SIG-M5 treated with dmso at 0.1 percent for 504 hours (cell line): Measurements from ENCODE around the gene CEP104.

Experiments
- DNase-seq: peaks from one replicate; lab custom pipeline; 2025; ENCODE audit not compliant: unreplicated experiment; lab: John Stamatoyannopoulos, UW

CEP104 gene

DNA sequence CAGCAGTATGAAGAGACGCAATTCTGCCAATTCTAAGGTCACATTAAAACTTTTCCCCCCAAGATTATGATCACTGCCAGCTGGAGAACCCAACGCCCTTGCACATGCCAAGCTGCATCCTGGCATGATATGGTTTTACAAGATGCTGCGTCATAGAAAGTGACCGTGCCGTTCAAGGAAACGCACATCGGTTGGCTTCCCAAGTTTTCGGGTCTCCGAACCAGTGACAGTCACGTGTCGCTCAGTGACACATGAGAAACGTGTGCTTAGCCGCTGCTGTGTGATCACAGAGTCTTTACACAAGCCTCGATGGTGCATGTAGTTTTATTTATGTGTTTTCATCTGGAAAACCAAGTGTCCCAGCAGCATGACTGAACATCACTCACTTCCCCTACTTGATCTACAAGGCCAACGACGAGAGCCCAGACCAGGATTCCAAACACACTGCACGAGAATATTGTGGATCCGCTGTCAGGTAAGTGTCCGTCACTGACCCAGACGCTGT is 77.0 kb downstream of the CEP104 start:
- DNase-seq = no peak

DNA sequence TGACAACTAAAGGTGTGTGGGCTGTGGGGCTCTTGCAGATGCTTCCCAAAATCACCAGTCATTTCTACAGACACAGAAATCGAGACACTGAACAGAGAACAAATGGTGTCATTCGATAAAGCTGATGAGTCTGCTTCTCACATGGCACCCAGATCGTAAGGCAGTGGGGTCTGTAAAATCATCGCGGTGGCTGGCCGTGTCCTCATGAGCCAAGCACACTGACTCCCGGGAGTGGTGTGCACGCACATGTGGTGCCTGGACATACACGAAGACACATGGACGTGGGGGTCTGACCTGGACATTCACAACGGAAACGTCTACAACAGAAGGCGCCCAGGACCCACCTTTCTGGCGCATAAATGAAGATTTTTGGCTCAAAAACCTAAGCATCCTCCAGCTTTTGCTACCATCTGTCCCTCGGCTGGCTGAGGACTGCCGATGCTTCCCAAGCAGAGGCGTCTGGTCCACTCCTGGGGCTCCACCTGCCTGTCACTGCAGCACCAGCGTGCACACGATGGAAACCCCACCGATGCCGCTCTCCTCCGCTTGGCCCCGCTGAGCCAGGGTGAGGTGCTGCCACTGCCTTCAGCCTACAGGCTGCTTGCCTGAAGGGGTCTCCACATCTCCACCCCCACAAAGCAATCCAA is 77.6 kb downstream of the CEP104 start:
- DNase-seq = no peak

DNA sequence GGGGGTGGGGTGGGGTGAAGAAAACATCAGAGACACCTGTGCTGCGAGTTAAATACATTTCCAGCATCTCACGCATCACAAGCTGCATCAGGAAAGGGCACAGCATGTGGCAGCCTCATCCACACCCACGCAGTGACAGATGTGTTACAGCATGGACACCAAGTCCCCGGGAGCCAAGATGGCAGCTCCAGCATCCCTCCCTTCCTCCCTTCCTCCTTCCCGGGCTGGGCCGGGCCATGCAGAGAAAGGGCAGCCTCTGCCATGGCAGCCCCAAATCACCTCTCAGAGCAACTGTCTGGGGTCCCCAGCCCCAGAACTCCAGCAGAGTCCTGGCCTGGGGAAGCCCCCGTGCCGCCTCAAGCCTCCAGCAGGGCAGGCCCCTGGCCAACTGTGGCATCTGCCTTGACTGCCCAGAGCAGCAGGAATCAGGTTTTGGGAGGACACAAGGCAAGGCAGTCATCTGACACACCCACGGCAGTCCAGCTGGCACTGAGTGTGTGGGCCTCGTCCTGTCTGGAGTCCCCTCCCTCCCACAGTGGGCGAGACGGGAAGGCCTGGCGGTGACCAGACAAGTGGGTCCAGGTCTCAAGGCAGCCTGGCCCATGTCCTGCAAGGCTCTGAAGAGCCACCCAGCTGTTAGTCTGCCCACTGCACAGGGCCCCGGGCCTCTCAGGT is 78.3 kb downstream of the CEP104 start:
- DNase-seq = no peak

DNA sequence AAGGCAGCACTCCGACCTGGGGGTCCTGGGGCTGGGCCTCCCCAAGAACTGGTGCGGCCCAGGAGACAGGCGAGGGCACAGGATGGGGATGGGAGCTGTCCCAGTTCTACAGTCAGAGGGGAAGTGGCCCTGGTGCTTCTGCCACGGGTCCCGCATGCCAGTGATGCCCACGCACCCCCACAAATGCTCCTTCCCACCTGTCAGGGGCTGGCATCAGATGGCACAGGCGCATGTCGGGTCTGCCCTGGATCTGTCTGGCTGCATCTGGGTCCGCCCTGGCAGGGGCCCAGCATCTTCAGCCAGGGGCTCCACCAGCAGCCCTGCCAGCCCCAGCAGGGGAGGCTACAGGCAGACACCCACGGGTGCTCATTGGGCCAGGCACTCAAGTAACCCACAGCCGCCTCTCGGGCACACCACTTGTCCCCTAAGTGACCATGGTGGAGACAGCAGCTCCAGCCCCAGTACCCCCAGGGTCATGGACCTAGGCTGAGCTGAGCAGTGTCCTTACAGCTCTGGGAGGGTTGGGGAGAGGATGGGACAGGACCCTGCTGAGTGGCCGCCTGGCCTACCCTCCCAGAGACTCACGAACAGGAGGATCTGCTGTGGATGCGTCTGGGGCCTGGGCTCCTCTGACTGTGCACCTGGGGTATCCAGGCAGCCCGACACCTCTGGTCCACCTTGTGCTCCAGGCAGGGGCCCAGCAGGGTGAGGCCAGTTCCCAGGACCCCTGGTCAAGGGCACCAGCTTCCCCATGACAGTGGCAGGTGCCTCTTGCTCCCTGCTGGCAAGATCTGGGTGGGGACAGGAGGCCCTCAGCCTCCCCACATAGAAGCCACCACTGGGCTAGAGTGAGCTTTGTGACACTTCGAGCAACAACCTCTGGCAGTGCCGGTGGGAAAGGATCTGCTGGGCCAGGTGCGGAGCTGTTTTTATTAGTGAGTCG is 79.1 kb downstream of the CEP104 start:
- DNase-seq = no peak

DNA sequence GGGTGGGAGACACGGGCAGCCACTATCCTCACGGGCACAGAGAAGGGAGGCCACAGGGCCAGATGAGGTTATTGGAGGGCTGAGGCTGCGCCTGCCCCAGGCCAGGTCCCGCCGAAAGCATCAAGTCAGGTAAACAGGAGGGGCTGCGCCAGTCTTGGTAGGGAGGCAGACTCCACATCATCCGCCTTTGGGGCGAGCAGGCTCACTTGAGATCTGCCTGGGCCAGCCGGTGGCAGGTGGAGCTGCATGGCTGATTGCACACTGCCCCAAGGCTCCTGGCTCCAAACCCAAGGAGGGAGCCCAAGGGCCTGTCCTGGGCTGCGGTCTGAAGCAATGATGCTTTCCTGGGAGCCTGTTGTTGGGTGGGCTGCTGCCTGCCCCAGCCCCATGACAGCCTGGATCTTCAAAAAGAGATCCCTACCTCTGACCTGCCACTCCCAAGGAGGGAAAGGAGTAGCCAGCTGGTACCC is 79.9 kb downstream of the CEP104 start:
- no peak for DNase-seq

DNA sequence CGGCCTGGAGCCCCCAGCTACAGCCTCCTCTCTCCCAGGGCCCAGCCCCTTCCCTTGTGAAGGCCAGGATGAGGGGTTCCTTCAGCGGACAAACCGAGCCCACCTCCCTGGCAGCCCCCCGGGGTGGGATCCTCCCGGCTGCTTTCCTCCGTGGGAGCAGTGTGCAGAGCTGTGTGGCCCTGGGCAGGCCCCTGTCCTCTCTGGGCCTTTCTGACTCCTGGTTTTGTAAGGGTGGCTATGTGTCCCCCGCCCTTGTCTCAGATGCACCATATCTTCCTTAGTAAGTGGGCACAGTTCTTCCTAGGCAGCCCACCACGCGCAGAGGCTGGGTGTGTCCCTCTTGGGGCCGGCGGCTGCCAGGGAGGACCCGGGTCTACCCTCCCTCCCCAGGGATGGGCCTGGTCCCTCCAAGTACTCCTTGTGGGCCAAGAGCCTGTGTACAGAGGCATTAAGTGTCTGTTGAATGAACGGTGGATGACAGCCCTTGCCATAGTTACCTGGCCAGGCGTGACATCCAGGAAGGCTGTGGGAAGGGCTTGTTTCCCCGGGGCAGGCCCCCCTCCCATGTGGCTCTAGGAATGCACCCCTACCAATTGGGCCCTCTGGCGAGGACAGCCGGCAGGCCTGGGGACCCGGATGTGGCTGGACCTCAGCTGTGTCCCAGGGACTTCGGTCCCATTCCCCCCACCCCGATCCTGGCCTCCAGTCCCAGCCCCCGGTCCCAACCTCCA is 80.6 kb downstream of the CEP104 start:
- no peak for DNase-seq

DNA sequence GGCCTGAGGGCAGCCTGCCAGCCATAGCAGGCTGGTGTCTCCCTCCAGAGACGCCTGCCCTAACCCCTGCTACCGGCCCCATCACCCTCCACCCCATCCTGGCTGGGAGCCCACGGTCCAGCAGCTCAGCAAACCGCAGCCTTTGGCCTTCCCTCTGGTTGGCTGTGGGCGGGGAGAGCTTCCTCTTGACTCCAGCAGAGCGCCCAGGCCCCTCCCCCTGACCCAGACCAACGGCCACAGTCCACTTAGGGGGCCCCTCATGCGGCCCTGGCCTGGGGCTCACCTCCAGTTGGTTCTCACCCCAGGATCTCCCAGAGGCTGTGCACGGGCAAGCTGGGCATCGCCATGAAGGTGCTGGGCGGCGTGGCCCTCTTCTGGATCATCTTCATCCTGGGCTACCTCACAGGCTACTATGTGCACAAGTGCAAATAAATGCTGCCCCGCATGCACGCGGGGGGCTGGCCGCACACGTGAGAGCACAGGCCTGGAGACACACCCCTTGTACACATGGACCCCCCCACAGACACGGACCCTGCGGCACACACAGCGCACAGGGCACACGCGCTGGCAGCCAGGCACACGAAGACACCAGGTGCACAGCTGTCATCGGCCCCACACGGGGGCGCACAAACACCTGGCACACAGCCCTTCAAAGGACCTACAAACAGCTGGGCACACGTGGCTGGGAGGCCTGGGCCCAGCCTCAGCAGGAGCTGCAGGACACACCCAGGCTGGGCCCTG is 81.4 kb downstream of the CEP104 start:
- peak; percentile 10 for DNase-seq

DNA sequence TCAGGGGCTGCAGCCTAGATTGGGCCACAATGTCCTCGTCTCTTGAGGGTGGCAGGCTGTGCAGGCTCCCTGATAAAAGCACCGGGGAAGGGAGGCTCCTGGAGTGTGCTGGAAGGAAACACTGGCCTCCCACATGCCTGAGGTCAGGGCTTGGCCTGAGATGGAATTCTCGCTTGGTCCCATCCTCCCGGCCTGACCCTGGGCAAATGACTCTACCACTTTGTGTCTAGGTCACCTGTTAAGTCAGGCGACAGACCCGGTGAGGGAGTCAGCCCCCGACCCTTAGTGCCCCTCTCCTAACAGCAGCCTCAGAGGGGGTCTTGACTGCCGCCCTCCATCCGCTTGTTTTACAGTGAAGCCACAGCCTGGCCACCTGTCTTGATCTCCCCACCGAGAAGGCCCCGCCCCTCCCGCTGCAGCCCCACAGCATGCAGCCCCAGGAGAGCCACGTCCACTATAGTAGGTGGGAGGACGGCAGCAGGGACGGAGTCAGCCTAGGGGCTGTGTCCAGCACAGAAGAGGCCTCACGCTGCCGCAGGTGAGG is 82.0 kb downstream of the CEP104 start:
- DNase-seq = no peak

DNA sequence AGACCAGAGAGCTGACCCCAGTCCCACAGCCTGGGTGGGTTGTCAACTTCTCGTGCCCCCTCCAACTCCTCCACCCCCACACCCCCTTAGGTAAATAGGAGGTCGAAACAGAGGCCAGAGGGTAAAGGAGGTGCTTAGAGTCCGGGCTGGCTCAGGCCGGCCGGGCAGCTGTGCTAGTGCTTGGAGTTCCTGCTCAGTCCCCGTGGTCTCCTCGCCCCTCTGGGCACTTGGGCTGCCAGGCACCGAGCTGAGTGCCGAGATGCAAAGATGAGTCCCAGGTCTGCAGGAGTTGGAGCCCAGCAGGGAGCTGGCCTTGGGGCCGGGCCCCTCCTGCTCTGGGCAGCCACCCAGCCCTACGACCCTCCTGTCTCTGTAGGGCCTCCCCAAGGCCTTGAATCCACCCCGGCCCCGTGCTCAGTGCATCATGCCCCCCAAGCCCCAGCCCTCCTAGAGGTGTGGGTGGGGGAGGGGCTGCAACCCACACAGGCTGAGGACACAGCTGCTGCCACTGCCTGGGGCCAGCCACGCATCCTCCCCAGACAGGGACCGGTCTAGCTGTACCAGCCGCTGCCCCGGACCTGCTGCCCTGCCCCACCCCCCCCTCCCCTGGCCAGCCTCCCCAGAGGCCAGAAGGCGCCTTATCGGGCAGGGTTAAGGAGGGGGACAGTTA is 82.6 kb downstream of the CEP104 start:
- no peak for DNase-seq

DNA sequence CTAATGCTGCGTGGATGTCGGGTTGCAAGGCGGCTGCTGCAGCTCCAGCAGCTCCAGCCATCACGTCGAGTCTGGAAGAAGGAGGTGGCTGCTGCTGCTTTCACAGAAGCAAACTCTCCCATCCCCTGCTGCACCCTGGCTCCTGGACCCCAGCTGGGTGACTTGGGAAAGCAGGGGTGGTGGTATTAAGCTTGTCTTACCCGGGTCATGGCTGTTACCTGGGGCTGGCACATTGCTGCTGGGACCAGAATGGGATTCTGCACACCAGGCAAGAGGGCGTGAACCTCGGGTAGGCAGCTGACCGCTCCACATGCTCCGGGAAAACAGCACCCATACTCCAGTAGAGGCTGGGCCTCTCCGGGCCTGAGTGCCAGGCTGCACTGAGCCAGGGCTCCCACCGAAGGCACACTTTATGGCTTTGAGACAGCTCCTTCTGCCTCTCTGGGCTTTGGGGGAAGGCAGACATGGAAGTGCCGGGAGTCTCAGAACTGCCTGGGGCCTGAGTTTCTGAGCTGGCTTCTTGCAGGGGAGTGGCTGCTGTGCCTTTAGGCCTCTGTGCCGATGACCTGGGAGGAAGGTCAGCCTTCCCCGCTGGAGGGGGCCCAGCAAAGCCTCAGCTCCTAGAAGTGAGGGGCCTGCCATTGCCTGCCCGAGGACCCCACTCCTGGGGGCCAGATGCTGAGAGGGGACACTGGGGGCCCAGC is 83.3 kb downstream of the CEP104 start:
- DNase-seq = no peak

DNA sequence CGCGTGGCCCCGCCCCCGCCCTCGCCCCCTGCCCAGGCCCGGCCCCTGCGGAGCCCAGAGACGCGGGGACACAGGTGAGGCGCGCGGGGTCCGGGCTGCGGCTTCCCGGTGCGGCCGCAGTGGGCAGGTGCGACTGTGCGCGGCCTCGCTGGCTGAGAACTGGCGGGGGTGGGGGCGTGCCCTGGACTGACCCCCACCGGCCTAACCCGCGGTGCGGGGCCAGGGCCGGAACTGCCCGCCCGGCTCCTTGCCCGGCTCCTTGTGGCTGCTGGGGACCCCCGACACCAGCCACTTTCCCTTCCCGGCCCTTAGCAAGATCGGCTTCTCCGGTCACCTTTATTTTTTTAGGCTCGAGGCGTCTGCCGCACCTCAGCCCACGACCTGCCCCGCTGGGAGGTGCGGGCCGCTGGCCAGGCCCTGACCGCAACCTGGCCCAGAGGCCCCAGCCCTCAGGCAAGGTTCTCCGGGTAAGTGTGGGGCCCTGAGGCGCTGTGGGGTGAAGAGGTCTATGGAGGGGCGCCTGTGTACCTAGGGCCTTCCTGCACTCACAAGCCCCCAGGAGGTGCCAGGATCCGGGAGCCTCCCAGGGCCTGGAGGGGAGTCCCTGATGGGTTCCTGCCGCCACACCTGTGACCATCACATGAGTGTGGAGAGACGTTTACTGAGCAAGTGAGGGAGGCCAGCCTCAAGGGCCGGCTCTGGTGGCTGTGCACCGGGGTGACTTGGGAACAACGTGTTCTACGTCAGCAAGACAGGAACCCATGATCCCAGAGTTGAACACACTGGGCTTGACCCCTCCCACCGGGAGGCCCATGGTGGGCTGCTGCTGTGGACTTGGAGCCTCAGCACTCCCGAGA is 84.1 kb downstream of the CEP104 start, which contains the start of gene SMIM1:
SMIM1 (plus strand) TSS at position 35 of the 857 bp plus-strand sequence. CDS start 2,625 bp downstream, outside the sequence.
- DNase-seq = no peak

DNA sequence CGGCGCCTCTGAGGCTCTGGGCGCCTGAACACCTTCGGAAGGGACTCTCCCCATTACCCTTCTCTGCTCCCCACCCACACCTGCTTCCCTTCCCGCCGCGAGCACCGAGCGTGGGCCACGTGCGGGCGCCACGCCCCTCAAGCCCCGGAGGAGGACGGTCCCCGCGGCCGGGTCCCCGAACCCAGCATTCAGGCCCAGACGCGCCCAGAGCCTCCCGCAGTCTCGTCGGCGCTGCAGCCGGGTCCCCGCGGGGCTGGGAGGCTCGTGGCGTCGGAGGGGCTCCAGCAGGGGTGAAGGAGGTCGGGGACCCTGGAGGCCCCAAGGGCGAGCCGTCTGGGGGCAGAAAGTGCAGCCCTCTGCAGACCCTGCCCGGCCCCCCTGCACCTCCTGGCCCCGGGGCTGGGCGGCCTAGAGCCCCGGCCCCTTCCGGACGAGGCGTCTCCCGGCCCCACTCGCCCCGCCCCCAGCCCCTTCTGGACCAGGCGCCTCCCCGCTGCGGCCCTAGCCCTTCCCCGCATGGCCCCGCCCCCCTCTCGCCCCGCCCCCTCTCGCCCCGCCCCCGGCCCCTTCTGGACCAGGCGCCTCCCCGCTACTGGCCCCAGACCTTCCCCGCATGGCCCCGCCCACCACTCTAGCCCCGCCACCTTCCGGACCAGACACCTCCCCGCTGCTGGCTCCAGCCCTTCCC is 84.8 kb downstream of the CEP104 start:
- DNase-seq = peak; percentile 78

DNA sequence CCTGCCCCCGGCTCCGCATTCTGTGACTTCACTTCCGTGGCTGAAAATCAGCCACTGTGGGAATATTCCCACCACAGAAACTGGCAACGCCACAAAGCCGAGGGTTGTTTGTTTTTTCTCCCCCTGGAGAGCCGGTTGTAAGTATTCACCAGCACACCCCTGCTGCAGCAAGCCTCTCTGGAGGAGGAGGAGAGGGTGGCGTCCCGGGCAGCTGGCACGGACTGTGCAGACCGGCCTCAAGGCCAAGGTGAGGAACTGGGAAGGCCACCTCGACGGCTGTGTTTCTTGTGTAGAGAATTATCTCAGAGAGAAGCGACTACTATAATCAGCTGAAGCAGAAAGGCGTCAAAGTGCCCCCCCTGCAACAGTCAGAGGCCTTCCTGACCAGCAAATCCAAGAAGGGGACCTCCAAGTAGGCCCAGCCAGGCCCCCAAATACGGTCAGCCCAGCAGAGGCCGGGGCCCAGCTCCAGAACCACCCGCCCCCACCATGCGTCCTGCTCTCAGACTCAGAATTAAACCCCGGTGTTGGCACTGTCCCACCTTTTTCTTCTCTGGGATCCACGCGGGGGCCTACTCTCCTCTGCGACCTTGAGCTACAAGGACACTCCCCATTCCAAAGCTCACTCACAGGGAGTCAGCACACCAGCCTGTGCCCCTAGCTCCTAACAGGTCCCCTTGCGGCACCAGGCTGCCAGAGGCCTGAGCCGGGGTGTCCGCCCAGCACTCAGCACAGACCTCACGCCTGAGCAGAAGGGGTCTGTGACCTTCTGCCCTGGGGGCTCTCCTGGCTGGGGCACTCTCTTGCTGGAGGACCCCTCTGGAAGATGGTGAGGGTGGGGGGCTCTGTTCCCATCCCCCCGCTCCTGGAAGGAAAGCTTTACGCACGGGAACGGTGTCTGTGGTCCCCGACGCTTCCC is 85.6 kb downstream of the CEP104 start:
- no peak for DNase-seq

DNA sequence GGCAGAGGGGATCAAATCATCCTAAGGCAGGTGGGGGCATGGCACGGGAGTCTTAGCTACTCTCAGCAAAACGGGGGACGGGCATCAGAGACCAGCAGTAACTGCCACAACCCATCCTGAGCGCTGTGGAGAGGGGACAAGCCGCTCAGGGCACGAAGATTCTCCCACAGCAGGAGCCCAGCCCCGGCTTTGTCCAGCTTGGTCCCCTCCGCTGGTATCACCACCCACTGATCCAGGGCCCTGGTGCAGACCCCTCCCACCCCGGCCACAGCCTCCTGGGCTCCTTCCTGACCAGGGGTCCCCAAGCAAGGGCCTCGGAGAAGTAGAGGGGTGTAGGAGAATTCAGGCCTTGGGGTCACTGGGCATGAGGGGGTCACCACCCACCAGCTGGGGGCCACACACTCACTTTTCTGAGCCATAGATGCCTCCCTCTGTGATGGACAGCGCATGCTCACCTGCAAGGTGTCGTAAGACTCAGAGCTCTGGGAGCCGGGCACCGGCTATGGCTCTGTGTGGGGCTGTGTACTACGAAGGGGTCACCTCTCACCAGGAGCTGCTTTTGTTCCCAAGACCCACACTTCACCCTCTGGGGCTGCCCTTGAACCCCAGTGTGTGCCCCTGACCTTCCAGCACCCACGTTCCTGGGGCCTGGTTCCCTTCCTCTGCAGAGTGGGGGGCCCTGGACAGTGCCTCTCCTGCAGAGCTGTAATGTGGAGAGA is 86.8 kb downstream of the CEP104 start:
- DNase-seq = no peak

DNA sequence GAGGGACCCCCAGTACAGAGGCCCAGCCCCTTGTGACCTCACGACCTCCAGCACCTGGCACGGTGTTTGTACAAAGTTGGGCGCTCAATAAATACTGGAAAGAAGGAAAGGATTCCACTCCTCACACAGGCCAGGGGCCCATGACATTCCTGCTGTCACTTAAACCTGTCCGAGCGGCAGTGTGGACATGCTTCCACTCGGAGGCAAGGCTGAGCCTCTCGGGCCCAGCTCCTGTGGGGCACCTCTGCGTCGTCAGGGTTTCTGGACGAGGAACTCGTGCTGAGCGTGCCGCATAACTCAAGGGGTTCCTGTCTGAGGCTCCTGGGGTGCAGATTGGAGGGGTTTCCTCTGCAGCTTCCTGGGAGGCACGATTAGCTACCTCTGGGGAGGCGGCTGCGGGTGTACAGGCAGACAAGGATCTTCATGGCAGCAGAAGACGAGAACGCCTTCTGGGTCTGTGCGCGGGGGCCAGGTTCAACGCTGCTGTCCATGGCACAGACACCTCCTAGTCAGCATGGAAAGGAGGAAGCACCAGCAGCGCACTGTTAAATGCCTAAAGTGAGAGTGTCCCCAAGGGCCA is 88.1 kb downstream of the CEP104 start:
- DNase-seq = no peak
